ENCODE measurements around the gene RSKR. TPM values are rescaled to one million over a fixed set of nuclear protein-coding genes. Genes with fewer than 3 reads are reported as not detected.
A peak's percentile ranks its signal among the peaks of the same experiment; 100 is the strongest.
"Not testable (repeated sequence)": the region's sequence is repeated elsewhere in the genome, so short reads cannot be mapped to it uniquely, and the experiment has no call there.

Gene RSKR
- total and polyA plus RNA-seq, 4 donors: 0.13 to 15.7 (median 4.6) TPM

DNA sequence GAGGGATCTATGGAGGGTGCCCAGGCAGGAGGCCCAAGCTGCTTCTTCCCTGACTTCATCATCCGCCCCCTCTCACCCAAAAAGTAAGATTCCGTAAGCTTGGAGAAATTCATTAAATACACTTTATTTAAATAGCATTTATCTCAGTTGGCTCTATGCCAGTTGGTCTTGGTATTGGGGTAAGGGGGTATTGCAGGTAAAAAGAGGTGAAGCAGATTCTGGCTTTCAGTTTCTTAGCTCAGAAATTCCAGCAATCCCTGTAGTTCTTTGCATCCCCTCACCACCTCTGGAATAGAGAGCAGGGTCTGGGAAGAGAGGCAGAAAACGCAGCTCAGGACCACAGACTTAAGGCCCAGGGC is 36.5 kb downstream of the RSKR start:
- 93% methylated on average over 3 of the region's 3 CpGs for WGBS, 2 donors
- ATAC-seq (ENCODE audit: low FRiP score) (no peak), DNase-seq (no peak)
- Histone ChIP-seq H3K4me3 (ENCODE audit: low read length in 2 of 2) (no peak overlapping the region), H3K27ac (ENCODE audit: low read depth in 1 of 2, low read length in 2 of 2) (no peak overlapping the region), H3K9me3 (ENCODE audit: control insufficient read depth, low read length) (no peaks in the 10 kb centered on the region), H3K27me3 (ENCODE audit: control insufficient read depth in 1 of 2, insufficient read depth in 2 of 2, low read length in 1 of 2) (no peaks in the 10 kb centered on the region), H3K36me3 (ENCODE audit: control insufficient read depth in 1 of 2, insufficient read depth in 2 of 2, low read length in 1 of 2) (no peaks in the 10 kb centered on the region), H3K4me1 (ENCODE audit: control insufficient read depth in 1 of 2, insufficient read depth in 2 of 2, low read length in 2 of 2) (peaks cover 0 to 2% of the 10 kb centered on the region in 2 donors)
- intact Hi-C loops (cut with DNase I): no loop called here

DNA sequence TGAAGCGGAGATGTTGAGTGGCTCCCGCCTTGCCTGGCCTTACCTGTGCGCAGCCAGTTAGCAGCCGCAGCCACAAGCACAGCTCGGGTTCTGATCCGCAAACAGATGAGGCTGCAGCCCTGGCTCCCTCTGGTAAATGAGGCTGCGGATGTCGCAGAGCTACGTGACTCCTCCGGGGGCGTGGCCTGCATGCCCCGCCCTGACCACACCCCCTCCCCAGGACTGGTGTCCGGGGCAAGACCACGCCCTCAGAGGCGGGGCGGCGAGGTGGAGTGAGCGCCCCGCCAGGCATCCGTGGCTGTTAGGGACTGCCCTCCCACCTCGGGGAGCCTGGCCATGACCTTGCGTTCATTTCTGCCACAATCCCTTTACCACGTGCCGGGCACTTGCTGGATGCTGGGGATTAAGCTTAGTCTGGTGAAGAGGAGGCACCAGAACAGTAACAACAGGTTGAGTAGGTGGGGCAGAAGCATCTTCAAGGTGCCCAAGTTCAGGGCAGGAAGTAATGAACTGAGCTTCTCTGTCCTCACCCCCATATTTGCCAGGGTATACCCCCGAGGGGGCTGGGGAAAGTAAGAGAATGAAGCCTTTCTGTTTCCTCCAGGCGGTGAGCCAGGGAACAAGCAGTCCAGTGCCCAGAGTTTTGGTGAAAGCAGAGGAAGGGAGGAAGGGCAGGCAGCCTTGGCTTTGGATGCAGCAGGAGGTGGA is 37.1 kb downstream of the RSKR start, which contains the start of gene ALDOC:
TSS of gene ALDOC (minus strand) at position 138 of the 708 bp plus-strand sequence. CDS start 1,363 bp downstream, outside the sequence.
- peaks cover 0 to 2% of the 10 kb centered on the region in 2 donors for H3K4me1 ChIP-seq (ENCODE audit: control insufficient read depth in 1 of 2, insufficient read depth in 2 of 2, low read length in 2 of 2)
- WGBS, 2 donors: 7 to 12% methylated on average over 23 to 25 of the region's 26 CpGs
- H3K36me3 ChIP-seq (ENCODE audit: control insufficient read depth in 1 of 2, insufficient read depth in 2 of 2, low read length in 1 of 2): no peaks in the 10 kb centered on the region
- H3K27ac ChIP-seq (ENCODE audit: low read depth in 1 of 2, low read length in 2 of 2): no peak within 1 kb of the TSS
- no peaks in the 10 kb centered on the region for H3K27me3 ChIP-seq (ENCODE audit: control insufficient read depth in 1 of 2, insufficient read depth in 2 of 2, low read length in 1 of 2)
- ATAC-seq (ENCODE audit: low FRiP score): peak; percentile 97
- intact Hi-C loops (cut with DNase I): no loop called here
- peak; percentile 98 to 99 for DNase-seq
- no peaks in the 10 kb centered on the region for H3K9me3 ChIP-seq (ENCODE audit: control insufficient read depth, low read length)
- no peak within 1 kb of the TSS for H3K4me3 ChIP-seq (ENCODE audit: low read length in 2 of 2)

DNA sequence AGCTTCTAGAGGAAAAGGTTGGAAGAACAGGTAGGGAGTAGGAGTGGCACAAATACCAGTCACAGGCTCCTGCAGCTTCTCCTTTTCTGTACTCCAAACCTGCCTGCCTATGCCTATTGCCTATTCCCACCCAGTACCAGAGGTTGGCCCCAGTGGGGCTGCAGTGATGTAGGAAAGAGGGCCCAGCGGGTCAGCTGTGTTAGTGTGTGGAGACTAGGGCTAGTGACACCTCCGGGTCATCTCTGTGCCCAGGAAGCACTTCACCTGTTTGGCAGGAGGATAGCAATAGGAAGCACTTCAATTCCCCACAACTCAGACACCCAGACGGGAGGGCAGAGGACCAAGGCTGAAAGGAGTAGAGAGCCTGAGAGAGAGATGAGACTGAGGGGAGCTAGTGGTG is 38.0 kb downstream of the RSKR start:
- H3K9me3 ChIP-seq (ENCODE audit: control insufficient read depth, low read length); intact Hi-C loops (cut with DNase I); H3K36me3 ChIP-seq (ENCODE audit: control insufficient read depth in 1 of 2, insufficient read depth in 2 of 2, low read length in 1 of 2); H3K27me3 ChIP-seq (ENCODE audit: control insufficient read depth in 1 of 2, insufficient read depth in 2 of 2, low read length in 1 of 2); ATAC-seq (ENCODE audit: low FRiP score); H3K27ac ChIP-seq (ENCODE audit: low read depth in 1 of 2, low read length in 2 of 2); H3K4me1 ChIP-seq (ENCODE audit: control insufficient read depth in 1 of 2, insufficient read depth in 2 of 2, low read length in 2 of 2); H3K4me3 ChIP-seq (ENCODE audit: low read length in 2 of 2); DNase-seq: not testable (repeated sequence)
- 72 to 75% methylated on average over 3 of the region's 3 CpGs for WGBS, 2 donors

DNA sequence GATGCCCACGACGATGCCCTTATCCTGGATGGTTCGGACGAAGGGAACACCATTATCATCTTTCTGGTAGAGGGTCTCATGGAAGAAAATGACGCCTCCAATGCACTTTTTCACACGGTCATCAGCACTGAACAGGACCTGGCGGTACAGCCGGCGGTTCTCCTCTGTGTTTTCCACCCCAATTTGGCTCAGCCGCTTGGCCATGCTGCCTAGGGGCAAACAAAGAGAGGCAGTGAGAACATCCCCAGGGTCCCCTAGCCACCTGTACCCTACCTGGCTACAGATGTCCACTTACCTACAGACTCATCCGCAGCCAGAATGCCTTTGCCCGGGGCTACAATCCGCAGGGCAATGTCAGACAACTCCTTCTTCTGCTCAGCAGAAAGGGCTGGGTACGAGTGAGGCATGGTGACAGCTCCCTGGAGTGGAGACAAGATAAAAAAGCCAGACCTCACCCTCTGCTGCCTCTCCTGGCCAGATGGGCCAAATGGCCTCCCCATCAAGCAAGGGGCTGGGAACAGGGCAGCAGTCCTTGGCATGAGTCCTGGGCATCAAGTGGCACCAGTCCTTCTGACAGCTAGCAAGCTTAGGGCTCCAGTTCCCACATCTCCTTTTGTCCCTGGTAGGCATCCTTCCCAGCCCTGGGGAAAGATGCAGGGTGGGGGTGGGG is 38.7 kb downstream of the RSKR start:
- no peak overlapping the region for H3K4me3 ChIP-seq (ENCODE audit: low read length in 2 of 2)
- H3K27ac ChIP-seq (ENCODE audit: low read depth in 1 of 2, low read length in 2 of 2): no peak overlapping the region
- 96 to 97% methylated on average over 14 of the region's 14 CpGs for WGBS, 2 donors
- H3K9me3 ChIP-seq (ENCODE audit: control insufficient read depth, low read length): no peaks in the 10 kb centered on the region
- no peaks in the 10 kb centered on the region for H3K36me3 ChIP-seq (ENCODE audit: control insufficient read depth in 1 of 2, insufficient read depth in 2 of 2, low read length in 1 of 2)
- DNase-seq (no peak), ATAC-seq (ENCODE audit: low FRiP score) (no peak)
- peaks cover 0 to 2% of the 10 kb centered on the region in 2 donors for H3K4me1 ChIP-seq (ENCODE audit: control insufficient read depth in 1 of 2, insufficient read depth in 2 of 2, low read length in 2 of 2)
- intact Hi-C loops (cut with DNase I): no loop called here
- H3K27me3 ChIP-seq (ENCODE audit: control insufficient read depth in 1 of 2, insufficient read depth in 2 of 2, low read length in 1 of 2): no peaks in the 10 kb centered on the region

DNA sequence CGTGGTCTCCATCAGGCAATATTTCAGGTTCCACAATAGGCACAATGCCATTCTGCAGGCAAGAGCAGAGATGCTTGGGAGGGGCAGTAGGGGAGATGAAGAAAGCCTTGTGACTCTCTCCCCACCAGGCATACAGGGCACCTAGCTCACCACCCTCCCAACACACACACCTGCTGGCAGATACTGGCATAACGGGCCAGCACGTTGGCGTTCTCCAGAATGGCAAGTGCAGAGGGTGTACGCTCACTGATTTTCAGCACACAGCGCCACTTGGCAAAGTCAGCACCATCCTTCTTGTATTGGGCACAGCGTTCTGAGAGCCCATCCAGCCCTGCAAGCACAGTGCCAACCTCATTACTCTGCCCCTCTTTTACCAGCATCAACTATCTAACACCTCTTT is 39.5 kb downstream of the RSKR start:
- Histone ChIP-seq H3K36me3 (ENCODE audit: control insufficient read depth in 1 of 2, insufficient read depth in 2 of 2, low read length in 1 of 2) (no peaks in the 10 kb centered on the region), H3K27ac (ENCODE audit: low read depth in 1 of 2, low read length in 2 of 2) (no peak overlapping the region), H3K9me3 (ENCODE audit: control insufficient read depth, low read length) (no peaks in the 10 kb centered on the region), H3K27me3 (ENCODE audit: control insufficient read depth in 1 of 2, insufficient read depth in 2 of 2, low read length in 1 of 2) (no peaks in the 10 kb centered on the region), H3K4me3 (ENCODE audit: low read length in 2 of 2) (no peak overlapping the region), H3K4me1 (ENCODE audit: control insufficient read depth in 1 of 2, insufficient read depth in 2 of 2, low read length in 2 of 2) (peaks cover 0 to 2% of the 10 kb centered on the region in 2 donors)
- WGBS, 2 donors: 94 to 95% methylated on average over 7 of the region's 7 CpGs
- no peak for ATAC-seq (ENCODE audit: low FRiP score)
- DNase-seq: no peak
- intact Hi-C loops (cut with DNase I): no loop called here

DNA sequence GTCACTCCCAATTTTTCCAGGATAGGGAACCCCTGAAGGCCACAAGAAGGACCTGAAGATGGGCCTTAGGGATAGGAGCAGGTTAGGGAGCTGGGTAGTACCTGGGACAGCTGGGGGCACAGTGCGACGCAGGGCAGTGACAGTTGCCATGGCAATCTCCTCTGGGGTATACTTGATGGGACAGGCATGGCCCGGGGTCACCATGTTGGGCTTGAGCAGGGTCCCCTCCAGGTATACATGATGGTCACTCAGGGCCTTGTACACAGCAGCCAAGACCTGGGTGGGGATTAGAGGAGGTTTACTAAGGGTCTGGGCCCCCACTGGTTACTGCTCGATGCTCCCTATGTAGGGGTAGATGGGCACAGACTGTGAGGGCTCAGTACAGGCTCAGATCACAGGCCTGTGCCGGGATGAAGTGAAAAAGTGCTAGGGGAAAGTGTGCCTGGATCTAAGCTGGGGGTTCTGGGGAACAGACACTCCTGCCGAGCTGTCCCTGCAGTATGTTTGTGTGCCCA is 40.0 kb downstream of the RSKR start:
- DNase-seq: no peak
- Histone ChIP-seq H3K27ac (ENCODE audit: low read depth in 1 of 2, low read length in 2 of 2) (no peak overlapping the region), H3K36me3 (ENCODE audit: control insufficient read depth in 1 of 2, insufficient read depth in 2 of 2, low read length in 1 of 2) (no peaks in the 10 kb centered on the region), H3K4me1 (ENCODE audit: control insufficient read depth in 1 of 2, insufficient read depth in 2 of 2, low read length in 2 of 2) (peaks cover 0 to 2% of the 10 kb centered on the region in 2 donors), H3K4me3 (ENCODE audit: low read length in 2 of 2) (no peak overlapping the region), H3K9me3 (ENCODE audit: control insufficient read depth, low read length) (no peaks in the 10 kb centered on the region), H3K27me3 (ENCODE audit: control insufficient read depth in 1 of 2, insufficient read depth in 2 of 2, low read length in 1 of 2) (no peaks in the 10 kb centered on the region)
- no peak for ATAC-seq (ENCODE audit: low FRiP score)
- intact Hi-C loops (cut with DNase I): no loop called here
- 94 to 96% methylated on average over 6 of the region's 6 CpGs for WGBS, 2 donors

DNA sequence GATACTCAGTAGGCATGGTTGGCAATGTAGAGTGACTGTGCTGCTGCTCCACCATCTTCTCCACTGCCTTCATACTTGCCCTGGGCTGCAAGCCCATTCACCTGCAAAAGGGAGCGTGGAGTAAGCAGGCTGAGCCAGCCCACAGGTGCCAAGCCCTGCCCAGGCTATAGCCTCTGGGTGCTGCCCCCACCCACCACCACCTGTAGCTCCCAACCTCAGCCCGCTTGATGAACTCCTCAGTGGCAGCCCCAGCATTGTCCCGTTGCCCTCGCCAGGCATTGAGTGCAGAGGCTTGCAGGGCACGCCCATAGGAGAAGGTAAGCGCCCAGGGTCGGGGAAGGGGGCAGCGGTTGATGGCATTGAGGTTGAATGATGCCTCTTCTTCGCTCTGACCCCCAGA is 40.5 kb downstream of the RSKR start:
- WGBS, 2 donors: 95 to 98% methylated on average over 9 of the region's 9 CpGs
- H3K9me3 ChIP-seq (ENCODE audit: control insufficient read depth, low read length): no peaks in the 10 kb centered on the region
- H3K36me3 ChIP-seq (ENCODE audit: control insufficient read depth in 1 of 2, insufficient read depth in 2 of 2, low read length in 1 of 2): no peaks in the 10 kb centered on the region
- peaks cover 0 to 2% of the 10 kb centered on the region in 2 donors for H3K4me1 ChIP-seq (ENCODE audit: control insufficient read depth in 1 of 2, insufficient read depth in 2 of 2, low read length in 2 of 2)
- no peaks in the 10 kb centered on the region for H3K27me3 ChIP-seq (ENCODE audit: control insufficient read depth in 1 of 2, insufficient read depth in 2 of 2, low read length in 1 of 2)
- no peak overlapping the region for H3K4me3 ChIP-seq (ENCODE audit: low read length in 2 of 2)
- intact Hi-C loops (cut with DNase I): no loop called here
- ATAC-seq (ENCODE audit: low FRiP score) (no peak), DNase-seq (no peak)
- H3K27ac ChIP-seq (ENCODE audit: low read depth in 1 of 2, low read length in 2 of 2): no peak overlapping the region

DNA sequence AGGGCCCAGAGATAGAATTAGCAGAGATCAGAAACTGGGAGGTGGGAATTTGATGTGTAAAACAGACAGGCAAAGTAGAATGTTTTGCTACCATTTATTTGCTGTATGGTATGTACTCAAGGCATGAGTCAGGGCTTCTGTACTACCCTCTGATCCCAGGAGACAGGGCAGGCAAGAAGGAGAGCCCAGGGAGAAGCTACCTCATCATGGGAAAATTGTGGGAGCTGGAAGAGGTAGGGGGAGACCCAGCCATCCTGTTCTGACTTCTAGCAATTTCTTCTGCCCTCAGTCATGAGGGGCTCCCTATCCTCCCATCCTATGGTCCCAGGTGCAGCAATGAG is 41.0 kb downstream of the RSKR start:
- H3K27me3 ChIP-seq (ENCODE audit: control insufficient read depth in 1 of 2, insufficient read depth in 2 of 2, low read length in 1 of 2): no peaks in the 10 kb centered on the region
- no peak overlapping the region for H3K27ac ChIP-seq (ENCODE audit: low read depth in 1 of 2, low read length in 2 of 2)
- no peaks in the 10 kb centered on the region for H3K9me3 ChIP-seq (ENCODE audit: control insufficient read depth, low read length)
- no peak overlapping the region for H3K4me3 ChIP-seq (ENCODE audit: low read length in 2 of 2)
- peaks cover 0 to 2% of the 10 kb centered on the region in 2 donors for H3K4me1 ChIP-seq (ENCODE audit: control insufficient read depth in 1 of 2, insufficient read depth in 2 of 2, low read length in 2 of 2)
- ATAC-seq (ENCODE audit: low FRiP score): no peak
- peak in 1 of 2 donors; percentile 1 for DNase-seq
- no peaks in the 10 kb centered on the region for H3K36me3 ChIP-seq (ENCODE audit: control insufficient read depth in 1 of 2, insufficient read depth in 2 of 2, low read length in 1 of 2)
- intact Hi-C loops (cut with DNase I): no loop called here
